Stimulated activated CD4-positive, alpha-beta T cell treated with anti-CD3 and anti-CD28 coated beads, Interleukin-2, amount 100 ng/mL, for 24 hours (primary cell): Measurements from ENCODE around the gene WNT7A.
"Not testable (repeated sequence)": the region's sequence is repeated elsewhere in the genome, so short reads cannot be mapped to it uniquely, and the experiment has no call there.

Source experiments
- DNase-seq, 2 donors: peaks; one replicate each; pipeline ENCODE4 v3.0.0-alpha.2; 2020

The WNT7A gene

GRCh38 chr3:13865106-13865505 lies 14.8 kb downstream of the WNT7A start:
- no peak for DNase-seq

- no peak for DNase-seq
Measured at GRCh38 chr3:13863965-13864595, 15.8 kb downstream of the WNT7A start.

GRCh38 chr3:13863382-13863952 lies 16.4 kb downstream of the WNT7A start:
- no peak for DNase-seq

GRCh38 chr3:13861461-13861860 lies 18.4 kb downstream of the WNT7A start:
- no peak for DNase-seq

GRCh38 chr3:13860001-13860400 lies 19.9 kb downstream of the WNT7A start:
- DNase-seq, result no peak

- no peak for DNase-seq
Measured at GRCh38 chr3:13858768-13859520, 20.9 kb downstream of the WNT7A start.

GRCh38 chr3:13857702-13858380 lies 22.0 kb downstream of the WNT7A start:
- no peak for DNase-seq

- not testable (repeated sequence) for DNase-seq
Measured at GRCh38 chr3:13856628-13857027, 23.2 kb downstream of the WNT7A start.

GRCh38 chr3:13856006-13856405 lies 23.9 kb downstream of the WNT7A start:
- no peak for DNase-seq

GRCh38 chr3:13854492-13854891 lies 25.4 kb downstream of the WNT7A start:
- no peak for DNase-seq

- no peak for DNase-seq
Measured at GRCh38 chr3:13853978-13854296, 25.9 kb downstream of the WNT7A start.

GRCh38 chr3:13853256-13853977 lies 26.5 kb downstream of the WNT7A start:
- no peak for DNase-seq

- peak in 1 of 2 donors; percentile 8 for DNase-seq
Measured at GRCh38 chr3:13852638-13853009, 27.2 kb downstream of the WNT7A start.

GRCh38 chr3:13851997-13852637 lies 27.8 kb downstream of the WNT7A start:
- DNase-seq, result no peak

- no peak for DNase-seq
Measured at GRCh38 chr3:13851091-13851849, 28.6 kb downstream of the WNT7A start.

- DNase-seq, result no peak
Measured at GRCh38 chr3:13850161-13850945, 29.5 kb downstream of the WNT7A start.

GRCh38 chr3:13849018-13849417 lies 30.9 kb downstream of the WNT7A start:
- DNase-seq, result no peak

- no peak for DNase-seq
Measured at GRCh38 chr3:13846716-13847570, 32.9 kb downstream of the WNT7A start.

GRCh38 chr3:13846238-13846637 lies 33.6 kb downstream of the WNT7A start:
- no peak for DNase-seq

- DNase-seq, result no peak
Measured at GRCh38 chr3:13845806-13846205, 34.1 kb downstream of the WNT7A start.
